Measurements from ENCODE around the gene NFKBIE. TPM values are rescaled to one million over a fixed set of nuclear protein-coding genes. Genes with fewer than 3 reads are reported as not detected.

The NFKBIE gene
- total RNA-seq, 2 donors from 2014 or later, result 3.8 to 8.7 TPM

DNA sequence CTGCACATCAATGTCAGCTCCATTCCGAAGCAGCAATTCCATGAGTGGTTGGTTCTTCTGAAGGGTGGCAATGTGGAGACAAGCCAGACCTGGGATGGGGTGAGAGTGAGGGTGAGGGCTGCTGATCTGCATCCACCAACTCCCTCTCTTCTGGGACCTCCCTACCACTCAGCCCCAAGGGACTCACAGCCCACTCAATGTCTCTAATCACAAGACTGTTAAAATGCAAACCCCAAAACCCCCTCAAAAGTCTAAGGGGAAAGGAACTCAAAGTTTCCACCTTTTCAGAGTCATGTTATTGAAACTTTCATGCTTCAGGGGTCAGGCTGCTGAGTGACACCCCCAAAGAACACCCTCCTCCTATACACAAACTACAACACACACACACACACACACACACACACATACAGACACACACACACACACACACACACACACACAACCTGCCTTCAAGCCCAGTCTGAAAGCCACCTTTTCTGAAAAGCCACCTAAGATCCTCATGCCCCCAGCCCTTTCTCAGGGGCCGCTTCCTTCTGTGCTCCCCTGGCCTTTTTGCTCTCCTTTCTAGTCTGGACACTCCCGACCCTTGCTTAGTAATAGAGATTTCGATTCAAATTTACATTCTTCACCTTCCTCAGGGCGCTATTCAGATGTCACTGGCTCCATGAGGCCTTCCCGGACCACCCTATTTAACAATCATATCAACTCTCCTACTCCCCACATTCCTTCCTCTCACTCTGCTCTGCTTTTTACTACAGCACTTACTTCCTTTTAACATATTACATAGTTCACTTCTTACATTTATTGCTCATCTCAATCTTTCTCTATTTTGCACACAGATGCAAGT lies 4.7 kb downstream of the NFKBIE start:
- Histone ChIP-seq H3K9me3 (no peaks in the 10 kb centered on the region), H3K27ac (no peak overlapping the region), H3K4me3 (no peak overlapping the region), H3K36me3 (no peaks in the 10 kb centered on the region), H3K4me1 (peaks cover 0 to 45% of the 10 kb centered on the region in 2 donors), H3K27me3 (no peaks in the 10 kb centered on the region)
- TF ChIP-seq CTCF (IDR thresholded peaks at IDR 0.05), result no peak
- DNase-seq (ENCODE audit: low spot score), result no peak

- Histone ChIP-seq H3K36me3 (peaks cover 5% of the 10 kb centered on the region), H3K9me3 (no peaks in the 10 kb centered on the region), H3K4me1 (peaks cover 0 to 45% of the 10 kb centered on the region in 2 donors), H3K4me3 (no peak overlapping the region), H3K27me3 (no peaks in the 10 kb centered on the region), H3K27ac (no peak overlapping the region)
- no peak for TF ChIP-seq CTCF (IDR thresholded peaks at IDR 0.05)
- DNase-seq (ENCODE audit: low spot score), result no peak
Measured at GRCh38 chr6:44260011-44260410, 5.3 kb downstream of the NFKBIE start.

DNA sequence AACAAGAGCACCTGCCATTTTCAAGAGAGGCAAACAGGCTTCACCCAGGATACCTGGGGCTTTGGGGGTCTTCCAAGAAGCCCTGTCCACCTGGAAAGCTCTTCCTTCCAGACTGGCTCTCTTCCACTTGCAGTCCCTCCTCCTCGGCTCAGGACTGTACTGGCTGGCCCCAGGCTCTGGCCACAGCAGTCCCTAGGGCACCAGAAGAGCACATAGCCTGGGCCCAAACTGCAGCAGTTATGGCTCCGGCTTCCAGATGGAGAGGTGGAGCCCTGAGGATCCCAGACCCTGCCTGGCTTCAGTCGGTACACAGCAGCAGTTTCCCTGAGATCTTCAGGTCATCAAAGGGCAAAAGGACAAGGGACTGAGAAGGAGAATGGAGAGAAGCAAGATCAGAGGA lies 6.4 kb downstream of the NFKBIE start:
- DNase-seq (ENCODE audit: low spot score), result no peak
- Histone ChIP-seq H3K27me3 (no peaks in the 10 kb centered on the region), H3K4me3 (no peak overlapping the region), H3K36me3 (peaks cover 16% of the 10 kb centered on the region), H3K9me3 (no peaks in the 10 kb centered on the region), H3K27ac (no peak overlapping the region), H3K4me1 (peaks cover 0 to 37% of the 10 kb centered on the region in 2 donors)
- no peak for TF ChIP-seq CTCF (IDR thresholded peaks at IDR 0.05)

DNA sequence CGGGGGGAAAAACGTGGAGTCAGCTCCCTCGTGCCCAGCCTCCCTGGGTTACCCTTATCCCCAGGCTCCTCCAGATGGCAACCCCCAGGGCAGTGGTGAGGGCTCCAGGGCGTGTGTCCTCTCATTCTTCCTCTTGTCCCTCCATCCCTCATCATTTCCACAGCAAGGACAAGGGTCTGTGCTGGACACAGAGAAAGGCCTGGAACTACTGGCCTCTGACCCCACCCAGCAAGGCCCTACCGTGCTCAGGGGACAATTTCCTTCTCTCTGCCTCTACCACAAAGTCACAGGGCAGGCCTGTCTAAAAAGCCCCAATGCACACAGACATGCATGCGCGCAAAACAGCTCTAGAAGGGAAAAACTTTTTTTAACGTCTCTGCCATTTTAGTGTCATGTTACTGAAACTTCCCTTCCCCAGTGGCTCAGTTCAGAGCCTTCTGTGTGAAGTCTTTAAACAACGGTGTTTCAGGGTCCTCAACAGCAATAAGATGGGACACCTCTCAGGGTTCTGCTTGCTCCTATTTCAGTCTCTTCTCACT lies 7.0 kb downstream of the NFKBIE start:
- Histone ChIP-seq H3K4me3 (no peak overlapping the region), H3K36me3 (peaks cover 21% of the 10 kb centered on the region), H3K4me1 (peaks cover 0 to 32% of the 10 kb centered on the region in 2 donors), H3K27me3 (no peaks in the 10 kb centered on the region), H3K9me3 (no peaks in the 10 kb centered on the region), H3K27ac (no peak overlapping the region)
- DNase-seq (ENCODE audit: low spot score), result no peak
- no peak for TF ChIP-seq CTCF (IDR thresholded peaks at IDR 0.05)

- Histone ChIP-seq H3K36me3 (peaks cover 27% of the 10 kb centered on the region), H3K4me1 (peaks cover 0 to 26% of the 10 kb centered on the region in 2 donors), H3K27me3 (no peaks in the 10 kb centered on the region), H3K27ac (peak overlapping the region; percentile 93 to 94), H3K4me3 (peak overlapping the region; percentile 85 to 88), H3K9me3 (no peaks in the 10 kb centered on the region)
- no peak for DNase-seq (ENCODE audit: low spot score)
- TF ChIP-seq CTCF (IDR thresholded peaks at IDR 0.05), result peak in 1 of 2 donors; percentile 2
Measured at GRCh38 chr6:44257753-44258324, 7.5 kb downstream of the NFKBIE start.
